ENCODE results near the gene KLK15.
"Not testable (repeated sequence)": the region's sequence is repeated elsewhere in the genome, so short reads cannot be mapped to it uniquely, and the experiment has no call there.

DNA sequence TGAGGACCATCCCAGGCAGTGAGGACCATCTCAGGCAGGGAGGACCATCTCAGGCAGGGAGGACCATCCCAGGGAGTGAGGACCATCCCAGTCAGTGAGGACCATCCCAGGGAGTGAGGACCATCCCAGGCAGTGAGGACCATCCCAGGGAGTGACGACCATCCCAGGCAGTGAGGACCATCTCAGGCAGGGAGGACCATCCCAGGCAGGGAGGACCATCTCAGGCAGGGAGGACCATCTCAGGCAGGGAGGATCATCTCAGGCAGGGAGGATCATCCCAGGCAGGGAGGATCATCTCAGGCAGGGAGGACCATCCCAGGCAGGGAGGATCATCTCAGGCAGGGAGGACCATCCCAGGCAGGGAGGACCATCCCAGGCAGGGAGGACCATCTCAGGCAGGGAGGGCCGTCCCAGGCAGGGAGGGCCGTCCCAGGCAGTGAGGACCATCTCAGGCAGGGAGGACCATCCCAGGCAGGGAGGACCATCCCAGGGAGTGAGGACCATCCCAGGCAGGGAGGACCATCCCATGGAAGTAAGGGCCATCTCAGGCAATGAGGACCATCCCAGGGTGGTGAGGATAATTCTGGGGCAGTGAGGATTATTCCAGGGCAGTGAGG lies 21.6 kb downstream of the KLK15 start:
- TF ChIP-seq, protein P1, sequence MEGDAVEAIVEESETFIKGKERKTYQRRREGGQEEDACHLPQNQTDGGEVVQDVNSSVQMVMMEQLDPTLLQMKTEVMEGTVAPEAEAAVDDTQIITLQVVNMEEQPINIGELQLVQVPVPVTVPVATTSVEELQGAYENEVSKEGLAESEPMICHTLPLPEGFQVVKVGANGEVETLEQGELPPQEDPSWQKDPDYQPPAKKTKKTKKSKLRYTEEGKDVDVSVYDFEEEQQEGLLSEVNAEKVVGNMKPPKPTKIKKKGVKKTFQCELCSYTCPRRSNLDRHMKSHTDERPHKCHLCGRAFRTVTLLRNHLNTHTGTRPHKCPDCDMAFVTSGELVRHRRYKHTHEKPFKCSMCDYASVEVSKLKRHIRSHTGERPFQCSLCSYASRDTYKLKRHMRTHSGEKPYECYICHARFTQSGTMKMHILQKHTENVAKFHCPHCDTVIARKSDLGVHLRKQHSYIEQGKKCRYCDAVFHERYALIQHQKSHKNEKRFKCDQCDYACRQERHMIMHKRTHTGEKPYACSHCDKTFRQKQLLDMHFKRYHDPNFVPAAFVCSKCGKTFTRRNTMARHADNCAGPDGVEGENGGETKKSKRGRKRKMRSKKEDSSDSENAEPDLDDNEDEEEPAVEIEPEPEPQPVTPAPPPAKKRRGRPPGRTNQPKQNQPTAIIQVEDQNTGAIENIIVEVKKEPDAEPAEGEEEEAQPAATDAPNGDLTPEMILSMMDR (IDR thresholded peaks at IDR 0.05): not testable (repeated sequence)
- TF ChIP-seq POLR2A (IDR thresholded peaks at IDR 0.05): not testable (repeated sequence)
